ENCODE measurements around the gene DMAC2.

- TF ChIP-seq CTCF (IDR thresholded peaks at IDR 0.05) (no peak), POLR2A (IDR thresholded peaks at IDR 0.05) (no peak)
Measured at GRCh38 chr19:41455936-41456335, 16.2 kb upstream of the DMAC2 start.

Data from lower leg skin (tissue), 3 donors.